Esophagus (tissue), 2 donors: Measurements from ENCODE around the gene FAAP100. TPM values are rescaled to one million over a fixed set of nuclear protein-coding genes. Genes with fewer than 3 reads are reported as not detected.

Experiments
- H3K27ac ChIP-seq, 2 donors: one replicate each; pipeline ENCODE4 v1.5.1; 2013; ENCODE audit warnings: low read depth in 2 of 2, mild to moderate bottlenecking in 2 of 2, inconsistent platforms in 1 of 2, low read length in 1 of 2, moderate library complexity in 1 of 2
- H3K27me3 ChIP-seq, 2 donors: one replicate each; pipeline ENCODE4 v1.6.1; 2013; ENCODE audit warnings: low read length in 2 of 2, control low read depth in 1 of 2, mild to moderate bottlenecking in 1 of 2; ENCODE audit not compliant: insufficient read depth in 2 of 2, control insufficient read depth in 1 of 2
- H3K36me3 ChIP-seq, 2 donors: one replicate each; pipeline ENCODE4 v1.6.1; 2013; ENCODE audit warnings: low read length in 1 of 2; ENCODE audit not compliant: control insufficient read depth in 2 of 2, insufficient read depth in 2 of 2
- H3K4me1 ChIP-seq, 2 donors: one replicate each; pipeline ENCODE4 v1.6.1; 2013; ENCODE audit warnings: low read length in 1 of 2; ENCODE audit not compliant: control insufficient read depth in 2 of 2, insufficient read depth in 2 of 2
- H3K4me3 ChIP-seq, 2 donors: one replicate each; pipeline ENCODE4 v1.5.1; 2013; ENCODE audit warnings: low read length in 2 of 2, mild to moderate bottlenecking in 2 of 2, low read depth in 1 of 2, moderate library complexity in 1 of 2
- H3K9me3 ChIP-seq, 2 donors: one replicate each; pipeline ENCODE4 v1.6.1; 2013; ENCODE audit warnings: mild to moderate bottlenecking in 2 of 2, low read depth in 1 of 2, low read length in 1 of 2, moderate library complexity in 1 of 2; ENCODE audit not compliant: control insufficient read depth in 2 of 2, insufficient read depth in 1 of 2
- WGBS, 2 donors: extraction: QIAGEN DNeasy Blood & Tissue Kit; methylation state at CpG; one replicate each; pipeline ENCODE4 v1.1.7; 2013; 5-methylcytosine and 5-hydroxymethylcytosine counted together
- polyA plus RNA-seq, 2 donors: library from polyadenylated mRNA; stranded (reverse); fragments of 200-250 nt; gene quantifications; one replicate each; pipeline ENCODE4 v1.2.3, GENCODE V29; 2013
- donor health status: healthy with polysubstance abuse.
- donor health status: Bipolar disorder and iron deficiency.

Gene FAAP100
- polyA plus RNA-seq, 2 donors = 17.3 to 27.1 TPM

GRCh38 chr17:81498953-81499600 lies 53.1 kb downstream of the FAAP100 start:
- H3K27ac ChIP-seq = no peak overlapping the region
- H3K4me1 ChIP-seq = no peaks in the 10 kb centered on the region
- no peaks in the 10 kb centered on the region for H3K36me3 ChIP-seq
- no peak overlapping the region for H3K4me3 ChIP-seq
- no peaks in the 10 kb centered on the region for H3K9me3 ChIP-seq
- WGBS, 2 donors = 56 to 67% methylated on average over 52 to 64 of the region's 64 CpGs
- no peaks in the 10 kb centered on the region for H3K27me3 ChIP-seq

- H3K4me3 ChIP-seq = no peak overlapping the region
- no peaks in the 10 kb centered on the region for H3K4me1 ChIP-seq
- H3K36me3 ChIP-seq = no peaks in the 10 kb centered on the region
- H3K27me3 ChIP-seq = no peaks in the 10 kb centered on the region
- H3K27ac ChIP-seq = no peak overlapping the region
- H3K9me3 ChIP-seq = no peaks in the 10 kb centered on the region
- 37 to 42% methylated on average over 8 of the region's 8 CpGs for WGBS, 2 donors
Observed at GRCh38 chr17:81494626-81495377, 57.4 kb downstream of the FAAP100 start.

GRCh38 chr17:81493198-81494038 lies 58.7 kb downstream of the FAAP100 start:
- no peaks in the 10 kb centered on the region for H3K9me3 ChIP-seq
- no peak overlapping the region for H3K4me3 ChIP-seq
- WGBS, 2 donors = 86 to 88% methylated on average over 16 of the region's 16 CpGs
- no peaks in the 10 kb centered on the region for H3K36me3 ChIP-seq
- no peaks in the 10 kb centered on the region for H3K27me3 ChIP-seq
- H3K4me1 ChIP-seq = peaks cover 0 to 2% of the 10 kb centered on the region in 2 donors
- no peak overlapping the region for H3K27ac ChIP-seq

- 86 to 92% methylated on average over 9 of the region's 9 CpGs for WGBS, 2 donors
- Histone ChIP-seq H3K27ac (no peak overlapping the region), H3K36me3 (no peaks in the 10 kb centered on the region), H3K9me3 (no peaks in the 10 kb centered on the region), H3K27me3 (no peaks in the 10 kb centered on the region), H3K4me1 (peaks cover under 1 to 3% of the 10 kb centered on the region in 2 donors), H3K4me3 (no peak overlapping the region)
Observed at GRCh38 chr17:81492706-81493105, 59.4 kb downstream of the FAAP100 start.

GRCh38 chr17:81492202-81492601 lies 60.0 kb downstream of the FAAP100 start:
- no peak overlapping the region for H3K4me3 ChIP-seq
- H3K27ac ChIP-seq = no peak overlapping the region
- no peaks in the 10 kb centered on the region for H3K9me3 ChIP-seq
- no peaks in the 10 kb centered on the region for H3K36me3 ChIP-seq
- no peaks in the 10 kb centered on the region for H3K27me3 ChIP-seq
- WGBS, 2 donors = 67 to 74% methylated on average over 18 of the region's 18 CpGs
- H3K4me1 ChIP-seq = peaks cover 3 to 7% of the 10 kb centered on the region in 2 donors

- H3K4me1 ChIP-seq = peaks cover 3 to 7% of the 10 kb centered on the region in 2 donors
- H3K9me3 ChIP-seq = no peaks in the 10 kb centered on the region
- 24 to 29% methylated on average over 5 of the region's 5 CpGs for WGBS, 2 donors
- no peaks in the 10 kb centered on the region for H3K36me3 ChIP-seq
- H3K27ac ChIP-seq = no peak overlapping the region
- H3K27me3 ChIP-seq = no peaks in the 10 kb centered on the region
- no peak overlapping the region for H3K4me3 ChIP-seq
Observed at GRCh38 chr17:81491761-81492160, 60.4 kb downstream of the FAAP100 start.

GRCh38 chr17:81491181-81491581 lies 61.0 kb downstream of the FAAP100 start:
- 36 to 40% methylated on average over 4 to 5 of the region's 5 CpGs for WGBS, 2 donors
- Histone ChIP-seq H3K36me3 (no peaks in the 10 kb centered on the region), H3K9me3 (no peaks in the 10 kb centered on the region), H3K27me3 (no peaks in the 10 kb centered on the region), H3K4me1 (peaks cover 3 to 7% of the 10 kb centered on the region in 2 donors), H3K4me3 (no peak overlapping the region), H3K27ac (no peak overlapping the region)

GRCh38 chr17:81489998-81490992 lies 61.9 kb downstream of the FAAP100 start:
- no peaks in the 10 kb centered on the region for H3K9me3 ChIP-seq
- no peak overlapping the region for H3K4me3 ChIP-seq
- WGBS, 2 donors = 62 to 64% methylated on average over 14 of the region's 14 CpGs
- H3K27me3 ChIP-seq = no peaks in the 10 kb centered on the region
- no peak overlapping the region for H3K27ac ChIP-seq
- no peaks in the 10 kb centered on the region for H3K36me3 ChIP-seq
- peaks cover 3 to 7% of the 10 kb centered on the region in 2 donors for H3K4me1 ChIP-seq
